Ovary (tissue), 9 donors: ENCODE data around the gene MSH6. TPM values are rescaled to one million over a fixed set of nuclear protein-coding genes. Genes with fewer than 3 reads are reported as not detected.
A peak's percentile ranks its signal among the peaks of the same experiment; 100 is the strongest.

ENCODE experiments used
- DNase-seq, 5 donors: peaks; one replicate each; pipeline ENCODE4 v3.0.0-alpha.2; 2019 to 2020
- H3K27ac ChIP-seq, 2 donors: fragments of 200-600 bp; one replicate each; pipeline versions ENCODE4 v1.5.1 to v1.8.0; 2019 to 2022
- H3K27me3 ChIP-seq: fragments of 200-600 bp; one replicate; pipeline ENCODE4 v1.8.0; 2022
- H3K36me3 ChIP-seq: fragments of 200-600 bp; sonication (generic); one replicate; pipeline ENCODE4 v1.5.1; 2019
- H3K4me1 ChIP-seq: one replicate; pipeline ENCODE4 v1.8.1; 2013; ENCODE audit warnings: mild to moderate bottlenecking, moderate library complexity; ENCODE audit not compliant: insufficient read depth
- H3K4me3 ChIP-seq: fragments of 200-600 bp; sonication (generic); one replicate; pipeline ENCODE4 v1.5.1; 2017
- H3K9me3 ChIP-seq, 2 donors: fragments of 200-600 bp in 1 of 2; sonication (generic) in 1 of 2; one replicate each; pipeline versions ENCODE4 v1.5.1 to v1.8.1; 2013 to 2019; ENCODE audit warnings: mild to moderate bottlenecking in 1 of 2, moderate library complexity in 1 of 2
- CTCF ChIP-seq, 3 donors: fragments of 450-650 bp in 2 of 3; fragments of 200-600 bp in 1 of 3; IDR thresholded peaks; one replicate each; pipeline versions ENCODE4 v1.5.1 to v1.8.0; 2016 to 2022; ENCODE audit warnings: antibody characterized with exemption in 3 of 3, mild to moderate bottlenecking in 1 of 3
- EP300 ChIP-seq: sonication (generic); formaldehyde crosslinking; IDR thresholded peaks from one replicate; pipeline ENCODE4 v1.6.1; 2017; ENCODE audit warnings: antibody characterized with exemption
- POLR2A ChIP-seq: fragments of 450-650 bp; IDR thresholded peaks from one replicate; pipeline ENCODE4 v1.6.1; 2017; ENCODE audit warnings: antibody characterized with exemption, mild to moderate bottlenecking, moderate library complexity
- WGBS, 3 donors: extraction: QIAGEN DNeasy Blood & Tissue Kit in 1 of 3; methylation state at CpG; one replicate each; pipeline versions ENCODE4 v1.1.5 to v1.1.7; 2013 to 2017; 5-methylcytosine and 5-hydroxymethylcytosine counted together
- intact Hi-C, 4 donors: fragments of 100-400 bp; cut with DNase I; formaldehyde crosslinking; loops; one replicate each; pipeline versions ENCODE4 v1.11.0 to v1.15.1; 2022 to 2023
- polyA plus RNA-seq, 2 donors: library from polyadenylated mRNA; stranded (reverse); fragments of 200-250 nt in 1 of 2; fragments of 350-450 nt in 1 of 2; fragmentation: Illumina TruSeq in 1 of 2; extraction: RNeasy Lipid Tissue Mini Kit (QIAGEN cat#74804) in 1 of 2; gene quantifications; one replicate each; pipeline ENCODE4 v1.2.3, GENCODE V29; 2013 to 2014
- total RNA-seq, 7 donors: library from RNA; depleted of rRNA in 2 of 7; stranded (reverse); fragments of >200 nt in 2 of 7; fragmentation: NEBNext Ultra II Directional in 3 of 7; extraction: Animal tissue kit (Norgen Biotek cat#: 25700) in 3 of 7; gene quantifications; one replicate each; pipeline versions ENCODE4 v1.1.0 to v1.2.4, GENCODE V29; 2016 to 2023
- donor health status: DM: no; HTN: no; CAD: no; lungs with moderate emphysema.
- donor health status: DM: no; HTN: no; CAD: no.
- donor health status: Bipolar disorder and iron deficiency.
- donor health status: DM: yes; HTN: yes; CAD: no.
- donor health status: DM: no; HTN: no; CAD: no.
- donor health status: DM: yes; HTN: yes; CAD: no.

Gene MSH6
- total and polyA plus RNA-seq, 9 donors: 50.1 to 134 (median 77.0) TPM

- intact Hi-C loops: loop anchor here in 1 of 4 donors (5.0 kb wide), 1 partner anchor 337 kb away; no protein-coding TSS in a partner anchor
- no peak overlapping the region for H3K4me3 ChIP-seq
- H3K36me3 ChIP-seq: no peaks in the 10 kb centered on the region
- H3K27ac ChIP-seq: no peak overlapping the region
- no peaks in the 10 kb centered on the region for H3K27me3 ChIP-seq
- DNase-seq: no peak
- peaks cover 6% of the 10 kb centered on the region for H3K4me1 ChIP-seq
- H3K9me3 ChIP-seq: no peaks in the 10 kb centered on the region
- TF ChIP-seq CTCF (IDR thresholded peaks at IDR 0.05) (no peak), POLR2A (no peak), EP300 (no peak)
Observed at GRCh38 chr2:47774567-47774966, 8.4 kb upstream of the MSH6 start.

GRCh38 chr2:47777277-47777937 is 5.5 kb upstream of the MSH6 start:
- peak; percentile 60 to 80 (median 65) for DNase-seq
- WGBS, 3 donors: 12 to 35% (median 13%) methylated on average over 13 of the region's 13 CpGs

GRCh38 chr2:47778698-47779425 is 4.1 kb upstream of the MSH6 start:
- Histone ChIP-seq H3K4me3 (no peak overlapping the region), H3K27me3 (no peaks in the 10 kb centered on the region), H3K27ac (peak overlapping the region in 1 of 2 donors; percentile 14), H3K36me3 (no peaks in the 10 kb centered on the region), H3K4me1 (peaks cover 6% of the 10 kb centered on the region), H3K9me3 (no peaks in the 10 kb centered on the region)
- intact Hi-C loops: no loop called here
- no peak for DNase-seq
- no peak for TF ChIP-seq POLR2A
- no peak for TF ChIP-seq EP300
- TF ChIP-seq CTCF (IDR thresholded peaks at IDR 0.05): no peak
- WGBS, 3 donors: 54 to 58% (median 57%) methylated on average over 8 of the region's 8 CpGs

More at GRCh38 chr2:47777277-47777937, 5.5 kb upstream of the MSH6 start:
- Histone ChIP-seq H3K27ac (peak overlapping the region; percentile 29 to 70), H3K4me1 (peaks cover 6% of the 10 kb centered on the region), H3K4me3 (no peak overlapping the region), H3K27me3 (no peaks in the 10 kb centered on the region), H3K36me3 (no peaks in the 10 kb centered on the region), H3K9me3 (no peaks in the 10 kb centered on the region)
- TF ChIP-seq EP300 (no peak), POLR2A (no peak), CTCF (IDR thresholded peaks at IDR 0.05) (no peak)
- intact Hi-C loops: no loop called here

GRCh38 chr2:47779426-47779790 is 3.5 kb upstream of the MSH6 start:
- Histone ChIP-seq H3K36me3 (no peaks in the 10 kb centered on the region), H3K4me1 (peaks cover 6% of the 10 kb centered on the region), H3K27ac (peak overlapping the region in 1 of 2 donors; percentile 14), H3K27me3 (no peaks in the 10 kb centered on the region), H3K9me3 (no peaks in the 10 kb centered on the region), H3K4me3 (no peak overlapping the region)
- DNase-seq: no peak
- 74 to 85% (median 83%) methylated on average over 8 of the region's 8 CpGs for WGBS, 3 donors
- TF ChIP-seq POLR2A (no peak), CTCF (IDR thresholded peaks at IDR 0.05) (no peak), EP300 (no peak)
- intact Hi-C loops: no loop called here
